ENCODE results near the gene NRM. TPM values are rescaled to one million over a fixed set of nuclear protein-coding genes. Genes with fewer than 3 reads are reported as not detected.

The NRM gene
- total RNA-seq, 3 donors from 2014 or later = 9.7 to 10.5 (median 10.2) TPM

GRCh38 chr6:30647242-30648116, 43.3 kb downstream of the NRM start:
- no peaks in the 10 kb centered on the region for H3K9me3 Mint-ChIP-seq
- peaks cover 24% of the 10 kb centered on the region for H3K4me1 Mint-ChIP-seq (ENCODE audit: low read depth)
- DNase-seq (peak; percentile 69), ATAC-seq (peak; percentile 80 to 84)
- H3K27me3 Mint-ChIP-seq (ENCODE audit: low read depth) = no peaks in the 10 kb centered on the region
- H3K4me3 Mint-ChIP-seq = peak overlapping the region; percentile 87
- H3K36me3 Mint-ChIP-seq (ENCODE audit: insufficient read depth) = peaks cover 13% of the 10 kb centered on the region

GRCh38 chr6:30646450-30647241, 44.1 kb downstream of the NRM start, which contains the start of gene C6orf136:
C6orf136 (plus strand) TSS chr6:30647133; CDS start chr6:30647232, 99 bp downstream.
- peaks cover 11% of the 10 kb centered on the region for H3K36me3 Mint-ChIP-seq (ENCODE audit: insufficient read depth)
- H3K4me1 Mint-ChIP-seq (ENCODE audit: low read depth) = peaks cover 26% of the 10 kb centered on the region
- peak within 1 kb of the TSS; percentile 87 for H3K4me3 Mint-ChIP-seq

GRCh38 chr6:30645989-30646388, 44.8 kb downstream of the NRM start:
- Mint-ChIP-seq H3K4me3 (peak overlapping the region; percentile 87), H3K27me3 (ENCODE audit: low read depth) (no peaks in the 10 kb centered on the region), H3K4me1 (ENCODE audit: low read depth) (peaks cover 31% of the 10 kb centered on the region), H3K9me3 (no peaks in the 10 kb centered on the region), H3K36me3 (ENCODE audit: insufficient read depth) (peaks cover 13% of the 10 kb centered on the region)
- ATAC-seq (no peak), DNase-seq (no peak)

More at GRCh38 chr6:30646450-30647241, 44.1 kb downstream of the NRM start, which contains the start of gene C6orf136:
- DNase-seq (peak; percentile 93), ATAC-seq (peak; percentile 77 to 80)
- Mint-ChIP-seq H3K27me3 (ENCODE audit: low read depth) (no peaks in the 10 kb centered on the region), H3K9me3 (no peaks in the 10 kb centered on the region)

GRCh38 chr6:30644769-30645168, 46.0 kb downstream of the NRM start:
- no peak overlapping the region for H3K4me3 Mint-ChIP-seq
- DNase-seq (no peak), ATAC-seq (no peak)
- no peaks in the 10 kb centered on the region for H3K27me3 Mint-ChIP-seq (ENCODE audit: low read depth)
- H3K9me3 Mint-ChIP-seq = no peaks in the 10 kb centered on the region
- peaks cover 38% of the 10 kb centered on the region for H3K4me1 Mint-ChIP-seq (ENCODE audit: low read depth)
- H3K36me3 Mint-ChIP-seq (ENCODE audit: insufficient read depth) = peaks cover 16% of the 10 kb centered on the region

- no peak overlapping the region for H3K4me3 Mint-ChIP-seq
- no peak for ATAC-seq
- no peaks in the 10 kb centered on the region for H3K27me3 Mint-ChIP-seq (ENCODE audit: low read depth)
- no peak for DNase-seq
- H3K9me3 Mint-ChIP-seq = no peaks in the 10 kb centered on the region
- peaks cover 16% of the 10 kb centered on the region for H3K36me3 Mint-ChIP-seq (ENCODE audit: insufficient read depth)
- peaks cover 37% of the 10 kb centered on the region for H3K4me1 Mint-ChIP-seq (ENCODE audit: low read depth)
These were observed 47.1 kb downstream of the NRM start for GRCh38 chr6:30643656-30644055.

- DNase-seq = no peak
- Mint-ChIP-seq H3K27me3 (ENCODE audit: low read depth) (no peaks in the 10 kb centered on the region), H3K36me3 (ENCODE audit: insufficient read depth) (peaks cover 17% of the 10 kb centered on the region), H3K4me1 (ENCODE audit: low read depth) (peaks cover 23% of the 10 kb centered on the region), H3K9me3 (no peaks in the 10 kb centered on the region), H3K4me3 (no peak overlapping the region)
- ATAC-seq = no peak
These were observed 49.7 kb downstream of the NRM start for GRCh38 chr6:30641048-30641447.

- peaks cover 22% of the 10 kb centered on the region for H3K36me3 Mint-ChIP-seq (ENCODE audit: insufficient read depth)
- no peaks in the 10 kb centered on the region for H3K27me3 Mint-ChIP-seq (ENCODE audit: low read depth)
- H3K4me3 Mint-ChIP-seq = no peak overlapping the region
- H3K9me3 Mint-ChIP-seq = no peaks in the 10 kb centered on the region
- ATAC-seq = no peak
- H3K4me1 Mint-ChIP-seq (ENCODE audit: low read depth) = peaks cover 21% of the 10 kb centered on the region
- DNase-seq = no peak
These were observed 50.3 kb downstream of the NRM start for GRCh38 chr6:30640481-30640880.

Other genes starting within 250 kb of the NRM start
- gene HLA-E, start 201.5 kb downstream of the NRM start, total RNA-seq = 1,000 to 10,000 TPM in 1 of 3 donors, 100 to 1,000 TPM in 2; 695 to 1,026 (median 934) TPM
- gene GNL1, start 134.5 kb downstream of the NRM start, total RNA-seq = 100 to 1,000 TPM; 134 to 142 (median 138) TPM
- gene PRR3, start 133.7 kb downstream of the NRM start, total RNA-seq = 10 to 100 TPM; 41.3 to 49.3 (median 43.8) TPM
- gene ABCF1, start 119.5 kb downstream of the NRM start, total RNA-seq = 100 to 1,000 TPM; 167 to 181 (median 181) TPM
- gene PPP1R10, start 73.7 kb downstream of the NRM start, total RNA-seq = 100 to 1,000 TPM; 102 to 106 (median 106) TPM
- 100 to 1,000 TPM in 2 of 3 donors, 10 to 100 TPM in 1; 98.6 to 108 (median 103) TPM for gene MRPS18B, start 73.1 kb downstream of the NRM start, total RNA-seq
- 10 to 100 TPM in 1 of 3 donors, 1 to 10 TPM in 2; 5.9 to 10.3 (median 9.5) TPM for gene ATAT1, start 64.1 kb downstream of the NRM start, total RNA-seq
- 10 to 100 TPM; 34.7 to 36.7 (median 36.6) TPM for gene C6orf136, start 43.9 kb downstream of the NRM start, total RNA-seq
- gene DHX16, start 18.0 kb downstream of the NRM start, total RNA-seq = 10 to 100 TPM; 54.2 to 57.2 (median 54.8) TPM
- gene PPP1R18, start 4.3 kb downstream of the NRM start, total RNA-seq = 100 to 1,000 TPM; 148 to 176 (median 148) TPM
- gene MDC1, start 26.3 kb upstream of the NRM start, total RNA-seq = 10 to 100 TPM; 65.4 to 69.5 (median 65.8) TPM
- gene TUBB, start 29.4 kb upstream of the NRM start, total RNA-seq = 1,000 to 10,000 TPM; 1,153 to 1,485 (median 1,301) TPM
- 10 to 100 TPM; 93.0 to 98.1 (median 95.0) TPM for gene FLOT1, start 51.7 kb upstream of the NRM start, total RNA-seq
- gene IER3, start 53.6 kb upstream of the NRM start, total RNA-seq = 100 to 1,000 TPM; 519 to 552 (median 531) TPM
- 10 to 100 TPM; 13.9 to 23.1 (median 14.2) TPM for gene DDR1, start 193.5 kb upstream of the NRM start, total RNA-seq
- gene GTF2H4, start 217.2 kb upstream of the NRM start, total RNA-seq = 10 to 100 TPM; 69.6 to 74.0 (median 73.8) TPM
- 10 to 100 TPM; 73.6 to 95.1 (median 79.3) TPM for gene VARS2, start 223.3 kb upstream of the NRM start, total RNA-seq
- gene SFTA2, start 241.2 kb upstream of the NRM start, total RNA-seq = under 1 TPM in 1 of 3 donors, not detected in 2; 0.28 TPM
- gene MUCL3, start 250.0 kb upstream of the NRM start, total RNA-seq = under 1 TPM in 1 of 3 donors, not detected in 2; 0.03 TPM

Measured in activated T-cell treated with anti-CD3 and anti-CD28 coated beads, Interleukin-2, amount 50 U/mL, for 4 hours (primary cell).